Lower lobe of right lung (tissue), 2 donors: Measurements from ENCODE around the gene FAM229A. TPM values are rescaled to one million over a fixed set of nuclear protein-coding genes. Genes with fewer than 3 reads are reported as not detected.

Experiments used
- ATAC-seq, 2 donors: fragments of 200-7000 bp; cut with Tn5 transposase; one replicate each; pipeline ENCODE4 v1.9.1; 2020 to 2022; ENCODE audit warnings: mild to moderate bottlenecking in 2 of 2, moderate library complexity in 2 of 2
- DNase-seq: peaks from one replicate; pipeline ENCODE4 v3.0.0-alpha.2; 2020
- H3K27ac ChIP-seq: fragments of 200-600 bp; one replicate; pipeline ENCODE4 v1.8.0; 2022
- H3K27me3 ChIP-seq: fragments of 200-600 bp; one replicate; pipeline ENCODE4 v1.8.0; 2022; ENCODE audit warnings: low read depth
- H3K36me3 ChIP-seq: fragments of 200-600 bp; one replicate; pipeline ENCODE4 v1.8.0; 2022; ENCODE audit warnings: mild to moderate bottlenecking
- H3K4me1 ChIP-seq: fragments of 200-600 bp; one replicate; pipeline ENCODE4 v1.8.0; 2022
- H3K4me3 ChIP-seq: fragments of 200-600 bp; one replicate; pipeline ENCODE4 v1.8.0; 2022; ENCODE audit warnings: mild to moderate bottlenecking
- H3K9me3 ChIP-seq: fragments of 200-600 bp; one replicate; pipeline ENCODE4 v1.8.0; 2022
- CTCF ChIP-seq: fragments of 200-600 bp; IDR thresholded peaks from one replicate; pipeline ENCODE4 v1.8.0; 2022; ENCODE audit warnings: antibody characterized with exemption, mild to moderate bottlenecking
- intact Hi-C: fragments of 100-400 bp; cut with DNase I; formaldehyde crosslinking; loops from one replicate; pipeline ENCODE4 v1.11.0; 2022
- total RNA-seq: library from RNA; stranded (reverse); fragmentation: NEBNext Ultra II Directional; extraction: Animal tissue kit (Norgen Biotek cat#: 25700); gene quantifications from one replicate; pipeline ENCODE4 v1.2.1, GENCODE V29; 2021
- donor health status: DM: no; HTN: yes; CAD: no; lungs with severe emphysema.

The FAM229A gene
- total RNA-seq, 1 donor from 2014 or later: 9.7 TPM

GRCh38 chr1:32373996-32374592 lies 11.8 kb upstream of the FAM229A start:
- TF ChIP-seq CTCF: no peak
- intact Hi-C loops: no loop called here
- DNase-seq: no peak
- no peaks in the 10 kb centered on the region for H3K4me1 ChIP-seq
- H3K27ac ChIP-seq: no peak overlapping the region
- no peak for ATAC-seq
- peaks cover 99% of the 10 kb centered on the region for H3K36me3 ChIP-seq
- no peaks in the 10 kb centered on the region for H3K27me3 ChIP-seq
- H3K9me3 ChIP-seq: no peaks in the 10 kb centered on the region
- no peak overlapping the region for H3K4me3 ChIP-seq

- no peak for DNase-seq
- intact Hi-C loops: no loop called here
- TF ChIP-seq CTCF: no peak
- Histone ChIP-seq H3K36me3 (peaks cover 99% of the 10 kb centered on the region), H3K9me3 (no peaks in the 10 kb centered on the region), H3K4me3 (no peak overlapping the region), H3K27ac (no peak overlapping the region), H3K4me1 (no peaks in the 10 kb centered on the region), H3K27me3 (no peaks in the 10 kb centered on the region)
- ATAC-seq: peak in 1 of 2 donors; percentile 39
These were observed 10.0 kb upstream of the FAM229A start for GRCh38 chr1:32372149-32372756.

- DNase-seq (no peak), ATAC-seq (no peak)
- intact Hi-C loops: no loop called here
- H3K9me3 ChIP-seq: no peaks in the 10 kb centered on the region
- H3K27me3 ChIP-seq: no peaks in the 10 kb centered on the region
- H3K4me3 ChIP-seq: no peak overlapping the region
- no peak overlapping the region for H3K27ac ChIP-seq
- no peak for TF ChIP-seq CTCF
- H3K4me1 ChIP-seq: no peaks in the 10 kb centered on the region
- H3K36me3 ChIP-seq: peaks cover 91% of the 10 kb centered on the region
These were observed 5.8 kb upstream of the FAM229A start for GRCh38 chr1:32367912-32368635.

GRCh38 chr1:32365445-32365844 lies 3.2 kb upstream of the FAM229A start:
- Histone ChIP-seq H3K27me3 (no peaks in the 10 kb centered on the region), H3K9me3 (no peaks in the 10 kb centered on the region), H3K4me1 (peaks cover 15% of the 10 kb centered on the region), H3K36me3 (peaks cover 66% of the 10 kb centered on the region), H3K4me3 (no peak overlapping the region), H3K27ac (no peak overlapping the region)
- TF ChIP-seq CTCF: no peak
- DNase-seq (no peak), ATAC-seq (no peak)
- intact Hi-C loops: no loop called here

GRCh38 chr1:32364836-32365235 lies 2.6 kb upstream of the FAM229A start:
- TF ChIP-seq CTCF: no peak
- DNase-seq (no peak), ATAC-seq (no peak)
- Histone ChIP-seq H3K36me3 (peaks cover 60% of the 10 kb centered on the region), H3K27ac (no peak overlapping the region), H3K4me3 (no peak overlapping the region), H3K4me1 (peaks cover 15% of the 10 kb centered on the region), H3K27me3 (no peaks in the 10 kb centered on the region), H3K9me3 (no peaks in the 10 kb centered on the region)
- intact Hi-C loops: no loop called here
